Lung (tissue), 12 donors: ENCODE results near the gene SLC29A4. TPM values are rescaled to one million over a fixed set of nuclear protein-coding genes. Genes with fewer than 3 reads are reported as not detected.
"Not testable (repeated sequence)": the region's sequence is repeated elsewhere in the genome, so short reads cannot be mapped to it uniquely, and the experiment has no call there.

Source experiments
- ATAC-seq: fragments of 200-7000 bp; cut with Tn5 transposase; one replicate; pipeline ENCODE4 v1.9.1; 2020; ENCODE audit warnings: moderate number of reproducible peaks; ENCODE audit not compliant: insufficient read depth, low FRiP score
- DNase-seq, 3 donors: peaks; one replicate each; pipeline ENCODE4 v3.0.0-alpha.2; 2013 to 2017
- H3K27ac ChIP-seq, 2 donors: one replicate each; pipeline ENCODE4 v1.5.1; 2013; ENCODE audit warnings: mild to moderate bottlenecking in 2 of 2, moderate library complexity in 2 of 2, control low read depth in 1 of 2, inconsistent platforms in 1 of 2, low read depth in 1 of 2, low read length in 1 of 2
- H3K27me3 ChIP-seq, 3 donors: one replicate each; pipeline ENCODE4 v1.5.1; 2013; ENCODE audit warnings: low read length in 2 of 3; ENCODE audit not compliant: control insufficient read depth in 3 of 3, insufficient read depth in 3 of 3
- H3K36me3 ChIP-seq, 4 donors: one replicate each; pipeline ENCODE4 v1.5.1; 2013; ENCODE audit warnings: low read length in 4 of 4, mild to moderate bottlenecking in 1 of 4, moderate library complexity in 1 of 4; ENCODE audit not compliant: control insufficient read depth in 4 of 4, insufficient read depth in 4 of 4
- H3K4me1 ChIP-seq, 5 donors: one replicate each; pipeline ENCODE4 v1.5.1; 2013; ENCODE audit warnings: low read length in 5 of 5, mild to moderate bottlenecking in 2 of 5, moderate library complexity in 1 of 5; ENCODE audit not compliant: control insufficient read depth in 5 of 5, insufficient read depth in 5 of 5
- H3K4me3 ChIP-seq: one replicate; pipeline ENCODE4 v1.5.1; 2013; ENCODE audit warnings: mild to moderate bottlenecking, control low read depth, moderate library complexity
- H3K9ac ChIP-seq, 2 donors: one replicate each; pipeline ENCODE4 v1.5.1; 2013; ENCODE audit warnings: low read length in 2 of 2, control low read depth in 1 of 2; ENCODE audit not compliant: insufficient read depth in 1 of 2
- H3K9me3 ChIP-seq, 4 donors: one replicate each; pipeline ENCODE4 v1.5.1; 2013; ENCODE audit warnings: low read length in 3 of 4, mild to moderate bottlenecking in 1 of 4, moderate library complexity in 1 of 4; ENCODE audit not compliant: control insufficient read depth in 4 of 4, insufficient read depth in 3 of 4
- WGBS, 2 donors: extraction: QIAGEN DNeasy Blood & Tissue Kit; methylation state at CpG; one replicate each; pipeline ENCODE4 v1.1.7; 2013; 5-methylcytosine and 5-hydroxymethylcytosine counted together
- polyA plus RNA-seq, 2 donors: library from polyadenylated mRNA; stranded (reverse); fragments of 200-250 nt; gene quantifications; one replicate each; pipeline ENCODE4 v1.2.1, GENCODE V29; 2013
- total RNA-seq, 2 donors: library from RNA; depleted of rRNA in 1 of 2; stranded (reverse); fragments of >200 nt in 1 of 2; gene quantifications; one replicate each; pipeline ENCODE4 v1.2.1, GENCODE V29; 2014 to 2021
- TF ChIP-seq, protein P1 (sequence below): IDR thresholded peaks from 2 replicates; pipeline ENCODE4 v1.5.1; 2012; ENCODE audit warnings: mild to moderate bottlenecking; ENCODE audit errors: control extremely low read depth, extremely low read depth
- donor health status: control.
- donor health status: control.
- donor health status: Bipolar disorder and iron deficiency.
- donor health status: healthy.
- donor health status: DM: yes; HTN: yes; CAD: no.

SLC29A4 gene
- total and polyA plus RNA-seq, 4 donors: 0.87 to 5.7 (median 2.0) TPM

DNA sequence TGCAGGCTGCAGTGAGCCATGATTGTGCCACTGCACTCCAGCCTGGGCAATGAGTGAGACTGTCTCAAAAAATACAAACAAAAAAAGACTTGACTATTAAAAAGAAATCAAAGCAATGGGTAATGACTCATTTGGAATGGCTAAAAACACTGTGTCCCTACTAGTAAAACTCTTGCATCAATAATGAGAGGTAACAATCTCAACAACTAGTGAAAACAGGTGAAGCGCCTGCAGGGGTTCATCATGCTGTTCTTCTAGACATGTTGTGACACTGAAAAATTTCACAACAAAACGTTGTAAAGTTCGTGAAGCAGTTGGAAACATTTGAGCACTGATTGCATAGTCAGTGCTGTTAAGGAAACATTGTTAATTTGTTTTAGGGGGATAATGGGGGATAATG, 26.9 kb upstream of the SLC29A4 start:
- Histone ChIP-seq H3K36me3 (no peaks in the 10 kb centered on the region), H3K27ac (no peak overlapping the region), H3K27me3 (no peaks in the 10 kb centered on the region), H3K9ac (no peak overlapping the region), H3K9me3 (no peaks in the 10 kb centered on the region), H3K4me3 (no peak overlapping the region), H3K4me1 (no peaks in the 10 kb centered on the region)
- ATAC-seq (no peak), DNase-seq (no peak)
- TF ChIP-seq, protein P1, sequence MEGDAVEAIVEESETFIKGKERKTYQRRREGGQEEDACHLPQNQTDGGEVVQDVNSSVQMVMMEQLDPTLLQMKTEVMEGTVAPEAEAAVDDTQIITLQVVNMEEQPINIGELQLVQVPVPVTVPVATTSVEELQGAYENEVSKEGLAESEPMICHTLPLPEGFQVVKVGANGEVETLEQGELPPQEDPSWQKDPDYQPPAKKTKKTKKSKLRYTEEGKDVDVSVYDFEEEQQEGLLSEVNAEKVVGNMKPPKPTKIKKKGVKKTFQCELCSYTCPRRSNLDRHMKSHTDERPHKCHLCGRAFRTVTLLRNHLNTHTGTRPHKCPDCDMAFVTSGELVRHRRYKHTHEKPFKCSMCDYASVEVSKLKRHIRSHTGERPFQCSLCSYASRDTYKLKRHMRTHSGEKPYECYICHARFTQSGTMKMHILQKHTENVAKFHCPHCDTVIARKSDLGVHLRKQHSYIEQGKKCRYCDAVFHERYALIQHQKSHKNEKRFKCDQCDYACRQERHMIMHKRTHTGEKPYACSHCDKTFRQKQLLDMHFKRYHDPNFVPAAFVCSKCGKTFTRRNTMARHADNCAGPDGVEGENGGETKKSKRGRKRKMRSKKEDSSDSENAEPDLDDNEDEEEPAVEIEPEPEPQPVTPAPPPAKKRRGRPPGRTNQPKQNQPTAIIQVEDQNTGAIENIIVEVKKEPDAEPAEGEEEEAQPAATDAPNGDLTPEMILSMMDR: no peak
- WGBS, 2 donors: 34 to 54% methylated on average over 3 of the region's 3 CpGs

DNA sequence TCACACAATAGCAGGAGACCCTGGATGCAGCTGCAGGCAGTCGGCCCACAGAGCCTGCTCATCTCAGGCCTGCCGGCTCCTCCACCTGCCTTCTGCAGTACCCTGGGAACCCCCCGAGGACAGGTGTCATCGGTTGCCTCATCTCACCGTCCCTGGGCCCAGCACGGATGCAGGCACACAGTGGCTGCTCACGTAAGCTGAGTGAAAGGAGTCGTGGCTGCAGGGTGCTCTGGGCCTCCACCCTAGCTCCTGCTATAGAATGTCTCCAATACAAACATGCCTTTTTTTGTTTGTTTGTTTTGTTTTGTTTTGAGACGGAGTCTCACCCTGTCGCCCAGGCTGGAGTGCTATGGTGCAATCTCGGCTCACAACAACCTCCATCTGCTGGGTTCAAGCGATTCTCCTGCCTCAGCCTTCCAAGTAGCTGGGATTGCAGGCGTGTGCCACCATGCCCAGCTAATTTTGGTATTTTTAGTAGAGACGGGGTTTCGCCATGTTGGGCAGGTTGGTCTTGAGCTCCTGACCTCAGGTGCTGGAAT, 22.1 kb upstream of the SLC29A4 start:
- DNase-seq, H3K4me1 ChIP-seq, H3K4me3 ChIP-seq, H3K27me3 ChIP-seq, H3K9ac ChIP-seq, H3K27ac ChIP-seq, H3K36me3 ChIP-seq, H3K9me3 ChIP-seq, ATAC-seq: not testable (repeated sequence)
- WGBS, 2 donors: 89% methylated on average over 15 of the region's 15 CpGs

DNA sequence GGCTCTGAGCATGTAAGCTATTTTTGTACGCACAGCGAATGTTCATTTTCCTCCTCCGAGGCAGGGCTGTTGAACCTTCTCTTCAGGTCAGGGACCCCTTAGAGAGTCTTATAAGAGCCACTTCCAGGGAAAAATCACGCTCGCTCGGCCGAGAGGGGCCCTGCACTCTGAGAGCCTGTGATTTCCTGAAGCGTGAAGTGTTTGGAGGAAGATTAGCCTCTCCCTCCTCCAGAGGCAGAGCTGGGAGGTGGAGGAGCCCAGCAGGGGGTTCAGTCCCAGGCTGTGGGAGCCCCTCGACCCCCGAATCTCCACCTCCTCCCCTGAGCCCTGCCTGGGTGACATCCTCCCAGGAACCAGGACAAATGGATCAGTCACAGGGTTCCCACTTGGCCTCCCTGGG, 19.7 kb upstream of the SLC29A4 start:
- H3K4me1 ChIP-seq, H3K27me3 ChIP-seq, H3K4me3 ChIP-seq, H3K9me3 ChIP-seq, ATAC-seq, H3K36me3 ChIP-seq, H3K27ac ChIP-seq, H3K9ac ChIP-seq: not testable (repeated sequence)
- peak in 2 of 3 donors; percentile 39 to 54 for DNase-seq
- 60 to 69% methylated on average over 10 of the region's 10 CpGs for WGBS, 2 donors

DNA sequence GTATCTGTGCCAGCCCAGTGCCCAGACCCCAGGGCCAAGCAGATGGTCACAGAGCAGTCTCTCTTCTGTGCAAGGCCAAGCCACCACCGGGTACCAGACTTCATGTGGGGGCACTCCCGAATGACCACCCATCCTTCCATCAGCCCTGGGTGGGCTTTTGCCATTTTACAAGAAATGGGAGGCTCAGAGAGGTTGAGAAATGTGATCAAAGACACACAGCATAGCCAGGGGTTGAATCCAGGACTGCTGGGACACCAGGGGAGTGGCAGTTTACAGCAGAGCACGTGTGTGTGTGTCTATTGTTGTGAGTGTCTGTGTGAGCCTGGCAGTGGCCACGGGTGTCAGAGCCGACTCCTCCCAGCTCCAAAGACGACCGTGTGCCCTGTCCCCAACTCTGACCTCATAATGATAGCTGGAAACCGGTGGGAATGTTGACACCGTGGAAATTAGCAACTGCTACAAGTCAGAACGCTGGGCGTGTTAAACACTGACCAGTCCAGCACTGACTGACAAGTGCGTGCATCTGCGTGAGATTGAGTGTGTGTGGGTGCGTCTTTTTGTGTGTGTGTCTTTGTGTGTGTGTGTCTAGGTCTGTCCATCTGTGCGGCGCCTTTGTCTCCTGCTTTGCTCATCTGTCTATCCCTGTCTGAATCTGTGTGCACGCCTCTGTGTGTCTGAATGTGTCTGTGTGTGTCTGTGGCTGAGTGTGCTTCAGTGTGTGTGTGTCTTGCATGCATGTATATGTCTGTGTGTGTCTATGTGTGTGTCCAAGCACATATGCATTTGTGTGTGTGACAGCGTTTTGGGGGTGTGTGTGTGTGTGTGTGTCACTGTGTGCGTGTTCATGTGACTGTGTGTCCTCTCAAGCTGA, 17.2 kb upstream of the SLC29A4 start:
- DNase-seq (no peak), ATAC-seq (no peak)
- TF ChIP-seq, protein P1: no peak
- Histone ChIP-seq H3K27ac (no peak overlapping the region), H3K27me3 (peaks cover 0 to 4% (median 0%) of the 10 kb centered on the region in 3 donors), H3K4me3 (no peak overlapping the region), H3K9ac (no peak overlapping the region), H3K9me3 (peaks cover 0 to 2% (median 0%) of the 10 kb centered on the region in 4 donors), H3K4me1 (peaks cover 0 to 6% (median 0%) of the 10 kb centered on the region in 5 donors), H3K36me3 (no peaks in the 10 kb centered on the region)
- 66 to 77% methylated on average over 19 of the region's 19 CpGs for WGBS, 2 donors
